HepG2 (cell line): Measurements from ENCODE around the gene NTSR2. TPM values are rescaled to one million over a fixed set of nuclear protein-coding genes. Genes with fewer than 3 reads are reported as not detected.
A peak's percentile ranks its signal among the peaks of the same experiment; 100 is the strongest.

Source experiments
- AFF4 ChIP-seq: sonication (generic); formaldehyde crosslinking; IDR thresholded peaks from 2 replicates; pipeline ENCODE4 v1.4.0; 2020; ENCODE audit warnings: missing genetic modification reagents
- ATF2 ChIP-seq: sonication (generic); formaldehyde crosslinking; IDR thresholded peaks from 2 replicates; pipeline ENCODE4 v1.4.0; 2020; ENCODE audit warnings: missing genetic modification reagents
- ETV6 ChIP-seq: sonication (generic); formaldehyde crosslinking; conservative IDR thresholded peaks from 2 replicates; pipeline ENCODE4 v1.4.0; 2020; ENCODE audit warnings: missing genetic modification reagents
- KLF9 ChIP-seq: IDR thresholded peaks from 2 replicates; pipeline ENCODE4 v1.6.1; 2016; ENCODE audit warnings: low read depth
- RBM22 ChIP-seq: fragments of 200-400 bp; formaldehyde crosslinking; optimal IDR thresholded peaks from 2 replicates; pipeline ENCODE3; 2017; ENCODE audit warnings: mild to moderate bottlenecking, low read length, moderate library complexity
- SUZ12 ChIP-seq: fragments of 150-350 bp; IDR thresholded peaks from 2 replicates; pipeline ENCODE4 v1.6.1; 2014; ENCODE audit warnings: low read depth, low read length
- ZBTB25 ChIP-seq: IDR thresholded peaks from 2 replicates; pipeline ENCODE4 v1.6.1; 2018; ENCODE audit warnings: missing genetic modification reagents
- ZFP36 ChIP-seq: fragments of 150-350 bp; IDR thresholded peaks from 2 replicates; pipeline ENCODE4 v1.6.1; 2018; ENCODE audit warnings: borderline replicate concordance, low read length, low read depth; ENCODE audit not compliant: partially characterized antibody
- ZNF317 ChIP-seq: sonication (generic); formaldehyde crosslinking; IDR thresholded peaks from 2 replicates; pipeline ENCODE4 v1.5.0; 2020; ENCODE audit warnings: mild to moderate bottlenecking, missing genetic modification reagents
- ZNF768 ChIP-seq: sonication (generic); formaldehyde crosslinking; IDR thresholded peaks from 2 replicates; pipeline ENCODE4 v1.4.0; 2020; ENCODE audit warnings: missing genetic modification reagents
- ZNF83 ChIP-seq: sonication (generic); formaldehyde crosslinking; IDR thresholded peaks from 2 replicates; pipeline ENCODE4 v1.4.0; 2020; ENCODE audit warnings: missing genetic modification reagents, mild to moderate bottlenecking, borderline replicate concordance
- polyA plus RNA-seq, 8 experiments: library from polyadenylated mRNA; depleted of rRNA in 3 of 8; stranded (reverse) in 7 of 8; unstranded in 1 of 8; fragments of >200 nt; fragmentation: Illumina TruSeq in 4 of 8; extraction: Trizol in 4 of 8; gene quantifications; 2 replicates each; pipeline versions ENCODE4 v1.2.1 to v1.2.3, GENCODE V29; 2011 to 2016; ENCODE audit warnings: low read depth in 4 of 8, missing spikeins in 1 of 8, mixed read lengths in 1 of 8; ENCODE audit not compliant: insufficient read depth in 1 of 8
- total RNA-seq, 5 experiments: library from RNA; depleted of rRNA; stranded (reverse); fragments of >200 nt; fragmentation: Illumina TruSeq; extraction: Trizol; gene quantifications; 2 replicates each; pipeline ENCODE4 v1.2.3, GENCODE V29; 2016; ENCODE audit warnings: low read depth in 1 of 5
- TF ChIP-seq, protein P1 (sequence below): sonication (generic); formaldehyde crosslinking; IDR thresholded peaks from 2 replicates; pipeline ENCODE4 v1.4.0; 2020; ENCODE audit warnings: missing genetic modification reagents

Gene NTSR2
- total and polyA plus RNA-seq, 2 of the 13 experiments (the other 11 are each of a cell fraction or from before 2014, with no cell fraction given), result not detected

DNA sequence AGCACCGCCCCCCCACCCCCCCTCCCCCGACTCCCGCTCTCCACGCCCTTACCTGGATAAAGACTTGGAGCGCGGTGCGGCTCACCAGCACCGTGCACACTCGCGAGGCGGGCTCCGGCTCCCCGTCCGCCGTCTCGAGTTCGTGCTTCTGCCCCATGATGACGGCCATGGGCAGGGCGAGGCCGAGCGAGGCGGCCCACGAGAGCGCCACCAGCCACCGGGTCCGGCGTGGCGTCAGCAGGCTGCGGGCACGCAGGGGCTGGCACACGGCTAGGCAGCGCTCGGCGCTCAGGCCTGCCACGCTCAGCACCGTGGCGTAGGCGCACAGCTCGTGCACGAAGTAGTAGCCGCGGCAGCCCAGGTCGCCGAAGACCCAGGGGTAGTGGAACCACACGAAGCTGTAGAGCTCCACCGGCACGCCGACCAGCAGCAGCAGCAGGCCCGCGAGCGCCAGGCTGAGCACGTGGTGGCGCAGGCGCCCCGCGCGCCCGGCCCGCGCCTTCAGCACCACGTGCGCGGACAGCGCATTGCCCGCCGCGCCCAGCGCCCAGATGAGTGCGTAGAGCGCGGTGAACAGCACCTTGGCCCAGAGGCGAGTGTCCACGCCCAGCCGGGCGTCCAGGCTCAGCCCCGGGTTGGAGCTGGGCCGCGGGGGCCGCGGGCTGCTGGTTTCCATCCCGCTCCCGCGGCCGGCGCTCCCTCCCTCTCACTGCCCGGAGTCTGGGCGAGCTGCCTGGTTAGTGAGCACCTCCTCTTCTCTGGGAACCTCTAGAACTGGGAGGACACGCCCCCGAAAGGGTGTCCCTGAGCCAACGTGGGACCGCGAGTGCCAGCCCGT lies at the start of gene NTSR2 (continued):
- TF ChIP-seq ZNF83 (CRISPR knock-in tag) (peak; percentile 99), RBM22 (no peak), ETV6 (CRISPR knock-in tag) (peak; percentile 99), KLF9 (CRISPR knock-in tag) (peak; percentile 87; the same call in 1 of the 2 replicates), ZNF317 (CRISPR knock-in tag) (no peak), AFF4 (peak; percentile 78; the same call in 1 of the 2 replicates), ZNF768 (CRISPR knock-in tag) (peak; percentile 98), ZBTB25 (CRISPR knock-in tag) (peak; percentile 94), SUZ12 (no peak; the same call in 1 of the 2 replicates), ATF2 (peak; percentile 95), ZFP36 (no peak)
- TF ChIP-seq, protein P1, sequence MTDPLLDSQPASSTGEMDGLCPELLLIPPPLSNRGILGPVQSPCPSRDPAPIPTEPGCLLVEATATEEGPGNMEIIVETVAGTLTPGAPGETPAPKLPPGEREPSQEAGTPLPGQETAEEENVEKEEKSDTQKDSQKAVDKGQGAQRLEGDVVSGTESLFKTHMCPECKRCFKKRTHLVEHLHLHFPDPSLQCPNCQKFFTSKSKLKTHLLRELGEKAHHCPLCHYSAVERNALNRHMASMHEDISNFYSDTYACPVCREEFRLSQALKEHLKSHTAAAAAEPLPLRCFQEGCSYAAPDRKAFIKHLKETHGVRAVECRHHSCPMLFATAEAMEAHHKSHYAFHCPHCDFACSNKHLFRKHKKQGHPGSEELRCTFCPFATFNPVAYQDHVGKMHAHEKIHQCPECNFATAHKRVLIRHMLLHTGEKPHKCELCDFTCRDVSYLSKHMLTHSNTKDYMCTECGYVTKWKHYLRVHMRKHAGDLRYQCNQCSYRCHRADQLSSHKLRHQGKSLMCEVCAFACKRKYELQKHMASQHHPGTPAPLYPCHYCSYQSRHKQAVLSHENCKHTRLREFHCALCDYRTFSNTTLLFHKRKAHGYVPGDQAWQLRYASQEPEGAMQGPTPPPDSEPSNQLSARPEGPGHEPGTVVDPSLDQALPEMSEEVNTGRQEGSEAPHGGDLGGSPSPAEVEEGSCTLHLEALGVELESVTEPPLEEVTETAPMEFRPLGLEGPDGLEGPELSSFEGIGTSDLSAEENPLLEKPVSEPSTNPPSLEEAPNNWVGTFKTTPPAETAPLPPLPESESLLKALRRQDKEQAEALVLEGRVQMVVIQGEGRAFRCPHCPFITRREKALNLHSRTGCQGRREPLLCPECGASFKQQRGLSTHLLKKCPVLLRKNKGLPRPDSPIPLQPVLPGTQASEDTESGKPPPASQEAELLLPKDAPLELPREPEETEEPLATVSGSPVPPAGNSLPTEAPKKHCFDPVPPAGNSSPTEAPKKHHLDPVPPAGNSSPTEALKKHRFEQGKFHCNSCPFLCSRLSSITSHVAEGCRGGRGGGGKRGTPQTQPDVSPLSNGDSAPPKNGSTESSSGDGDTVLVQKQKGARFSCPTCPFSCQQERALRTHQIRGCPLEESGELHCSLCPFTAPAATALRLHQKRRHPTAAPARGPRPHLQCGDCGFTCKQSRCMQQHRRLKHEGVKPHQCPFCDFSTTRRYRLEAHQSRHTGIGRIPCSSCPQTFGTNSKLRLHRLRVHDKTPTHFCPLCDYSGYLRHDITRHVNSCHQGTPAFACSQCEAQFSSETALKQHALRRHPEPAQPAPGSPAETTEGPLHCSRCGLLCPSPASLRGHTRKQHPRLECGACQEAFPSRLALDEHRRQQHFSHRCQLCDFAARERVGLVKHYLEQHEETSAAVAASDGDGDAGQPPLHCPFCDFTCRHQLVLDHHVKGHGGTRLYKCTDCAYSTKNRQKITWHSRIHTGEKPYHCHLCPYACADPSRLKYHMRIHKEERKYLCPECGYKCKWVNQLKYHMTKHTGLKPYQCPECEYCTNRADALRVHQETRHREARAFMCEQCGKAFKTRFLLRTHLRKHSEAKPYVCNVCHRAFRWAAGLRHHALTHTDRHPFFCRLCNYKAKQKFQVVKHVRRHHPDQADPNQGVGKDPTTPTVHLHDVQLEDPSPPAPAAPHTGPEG (CRISPR knock-in tag), result peak; percentile 98
